HG02759 (cell line): ENCODE data around the gene COX7B2.
A peak's percentile ranks its signal among the peaks of the same experiment; 100 is the strongest.

Experiments
- ATAC-seq: cut with Tn5 transposase; IDR thresholded peaks from one replicate; pipeline ENCODE4 v1.9.1; 2021; ENCODE audit warnings: mild to moderate bottlenecking, moderate library complexity; ENCODE audit not compliant: unreplicated experiment

COX7B2 gene

DNA sequence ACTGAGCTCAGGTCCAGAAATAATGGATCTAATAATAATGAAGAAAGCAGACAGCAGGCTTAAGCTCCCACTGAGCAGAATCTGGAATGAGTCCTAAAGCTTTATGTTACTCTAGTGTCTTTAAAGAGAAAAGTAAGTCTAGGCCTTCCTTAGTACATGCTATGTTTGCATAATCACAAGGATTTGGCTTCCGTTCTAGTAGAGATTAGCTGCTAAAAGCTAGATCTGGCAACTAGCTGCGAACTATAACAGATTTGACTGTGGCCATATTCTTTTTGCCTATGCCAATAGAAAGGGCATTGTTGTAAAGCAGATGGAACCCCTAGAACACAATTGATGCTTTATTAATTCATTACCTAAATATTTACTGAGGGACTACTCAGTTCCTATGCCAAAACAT is 19.0 kb downstream of the COX7B2 start:
- ATAC-seq = no peak

- no peak for ATAC-seq
These were observed 19.6 kb downstream of the COX7B2 start for GRCh38 chr4:46889410-46889809.

DNA sequence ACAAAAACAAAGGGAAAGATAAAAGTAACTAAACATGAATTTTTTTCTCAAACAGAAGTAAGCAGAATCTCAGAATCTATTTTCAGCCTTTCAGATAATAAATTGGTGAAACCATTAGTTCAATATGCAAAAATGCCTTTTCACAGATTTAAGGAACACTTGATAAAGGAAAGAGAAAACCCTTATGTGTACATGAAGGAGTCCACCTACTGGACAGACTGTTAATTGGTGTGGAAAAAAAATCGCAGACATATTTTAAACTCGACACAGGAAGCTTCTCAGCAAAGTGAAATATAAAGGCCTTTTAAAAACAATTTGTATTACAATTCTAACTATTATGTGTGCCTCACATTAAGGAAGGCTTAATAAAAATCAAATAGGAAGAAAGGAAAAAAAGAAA is 22.3 kb downstream of the COX7B2 start:
- ATAC-seq = no peak

GRCh38 chr4:46878641-46879040 is 30.4 kb downstream of the COX7B2 start:
- ATAC-seq = no peak

DNA sequence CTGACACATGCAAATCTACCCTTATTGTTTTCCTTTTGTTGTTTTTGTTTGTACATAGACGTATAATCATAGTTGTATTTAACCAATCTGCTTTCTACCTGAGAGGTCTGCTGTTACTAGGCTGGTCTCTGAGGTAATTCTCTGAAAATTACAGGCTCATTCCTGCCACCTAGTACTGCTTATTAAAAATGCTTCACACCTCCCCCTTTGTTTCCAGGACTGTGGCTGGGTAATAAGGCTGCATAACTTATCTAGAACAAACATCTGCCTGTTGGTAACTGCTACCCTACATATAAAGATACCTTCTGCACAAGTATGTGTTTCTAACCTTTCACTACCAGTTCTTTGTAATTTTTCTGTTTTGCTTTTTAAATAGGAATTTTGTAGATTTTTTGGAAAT is 34.2 kb downstream of the COX7B2 start:
- no peak for ATAC-seq

- ATAC-seq = no peak
These were observed 38.6 kb downstream of the COX7B2 start for GRCh38 chr4:46870411-46870810.

DNA sequence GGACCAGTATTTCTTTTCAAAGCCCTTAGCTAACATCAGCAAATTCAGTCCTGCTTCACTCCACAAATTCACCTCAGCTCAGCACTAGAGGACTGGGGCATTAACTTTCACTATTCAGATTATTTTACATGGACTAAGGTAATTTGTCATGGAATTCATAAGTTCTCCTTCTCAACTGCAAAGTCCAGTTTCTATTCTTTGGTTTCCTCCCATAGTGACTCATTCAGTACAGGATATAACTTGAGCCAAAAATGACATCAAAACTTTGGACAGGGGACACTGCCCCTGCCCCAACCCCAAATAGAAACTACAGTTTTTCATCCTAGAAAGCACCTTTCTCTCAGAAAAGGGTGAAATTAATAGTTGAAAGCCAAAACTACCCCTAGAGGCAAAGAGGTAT is 52.7 kb downstream of the COX7B2 start:
- no peak for ATAC-seq

GRCh38 chr4:46852800-46853199 is 56.2 kb downstream of the COX7B2 start:
- no peak for ATAC-seq

DNA sequence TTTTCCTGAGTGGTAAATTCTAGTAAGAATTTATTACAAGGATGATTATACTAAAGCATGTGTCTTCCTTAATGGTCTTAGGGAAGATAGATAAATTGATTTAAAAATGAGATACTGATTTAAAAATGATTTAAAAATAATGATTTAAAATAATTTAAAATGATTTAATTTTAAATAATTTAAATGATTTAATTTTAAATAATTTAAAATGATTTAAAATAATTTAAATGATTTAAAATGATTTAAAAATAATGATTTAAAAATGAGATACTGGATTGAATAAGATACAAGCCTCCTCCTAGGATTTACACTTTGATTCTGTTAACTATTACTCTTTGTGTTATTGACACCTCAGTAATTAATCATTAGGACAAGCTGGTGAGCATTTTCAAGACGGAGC is 59.0 kb downstream of the COX7B2 start:
- no peak for ATAC-seq

DNA sequence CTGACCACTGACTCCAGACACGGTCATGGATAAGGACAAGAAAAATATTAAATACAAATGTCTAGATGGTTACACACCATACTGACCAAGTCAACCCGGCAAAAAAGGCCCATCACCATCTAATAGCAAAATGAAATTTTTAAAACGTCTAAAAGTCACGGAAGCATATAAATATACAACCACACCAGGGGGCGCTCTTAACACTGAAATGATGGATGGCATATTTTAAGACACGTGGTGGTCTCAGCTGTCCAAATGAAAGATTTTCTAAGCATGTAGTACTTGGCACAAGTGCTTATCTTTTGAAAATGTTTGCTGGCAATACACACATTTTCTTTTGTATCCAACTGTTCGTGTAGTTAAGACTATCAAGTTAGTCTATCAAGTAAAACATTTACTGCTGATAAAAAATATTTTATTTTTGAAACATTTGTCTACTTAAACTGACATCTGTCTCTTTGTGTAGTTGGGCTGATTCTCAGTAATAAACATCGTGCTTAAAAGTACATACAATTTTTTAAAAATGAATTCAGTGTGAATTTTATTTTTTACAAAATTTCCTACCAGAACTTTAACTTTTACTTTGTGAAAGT is 64.6 kb downstream of the COX7B2 start:
- peak; percentile 80 for ATAC-seq

DNA sequence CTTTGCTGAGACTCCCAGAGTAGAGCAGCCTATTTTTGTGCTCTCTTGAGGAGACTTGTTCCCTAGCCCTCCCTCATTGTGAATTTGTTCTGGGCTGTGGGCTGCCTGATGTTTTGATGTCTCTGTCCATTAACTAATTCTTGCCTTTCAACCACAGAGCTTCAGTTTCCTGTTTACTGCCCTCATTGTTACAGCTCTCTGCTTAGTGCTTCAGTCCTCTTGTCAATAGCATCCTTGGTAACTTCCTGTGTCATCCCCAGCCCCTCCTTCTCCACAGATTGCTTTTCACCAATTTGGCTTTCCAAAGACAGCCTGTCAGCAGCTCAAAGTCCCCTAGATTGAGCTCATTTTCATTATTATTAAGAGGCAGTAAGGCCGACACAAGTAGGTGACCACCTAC is 69.9 kb downstream of the COX7B2 start:
- ATAC-seq = no peak

GRCh38 chr4:46837639-46838038 is 71.4 kb downstream of the COX7B2 start:
- no peak for ATAC-seq

GRCh38 chr4:46836584-46836983 is 72.5 kb downstream of the COX7B2 start:
- no peak for ATAC-seq

- ATAC-seq = no peak
These were observed 78.0 kb downstream of the COX7B2 start for GRCh38 chr4:46830971-46831454.

DNA sequence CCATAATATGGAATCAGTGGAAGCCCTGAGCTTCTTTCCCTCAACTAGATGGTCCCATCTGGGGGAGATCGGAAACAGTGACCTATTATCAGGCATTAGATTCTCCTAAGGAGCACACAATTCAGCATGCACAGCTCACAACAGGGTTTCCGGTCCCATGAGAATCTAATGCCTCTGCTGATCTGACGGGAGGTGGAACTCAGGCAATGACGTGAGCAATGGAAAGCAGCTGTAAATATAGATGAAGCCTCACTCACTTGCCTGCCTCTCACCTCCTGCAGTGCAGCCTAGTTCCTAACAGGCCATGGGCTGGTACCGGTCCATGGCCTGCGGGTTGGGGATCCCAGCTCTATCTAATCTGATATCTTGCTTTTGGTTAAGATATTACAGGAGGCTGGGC is 88.9 kb downstream of the COX7B2 start:
- no peak for ATAC-seq

GRCh38 chr4:46819095-46819494 is 90.0 kb downstream of the COX7B2 start:
- no peak for ATAC-seq

DNA sequence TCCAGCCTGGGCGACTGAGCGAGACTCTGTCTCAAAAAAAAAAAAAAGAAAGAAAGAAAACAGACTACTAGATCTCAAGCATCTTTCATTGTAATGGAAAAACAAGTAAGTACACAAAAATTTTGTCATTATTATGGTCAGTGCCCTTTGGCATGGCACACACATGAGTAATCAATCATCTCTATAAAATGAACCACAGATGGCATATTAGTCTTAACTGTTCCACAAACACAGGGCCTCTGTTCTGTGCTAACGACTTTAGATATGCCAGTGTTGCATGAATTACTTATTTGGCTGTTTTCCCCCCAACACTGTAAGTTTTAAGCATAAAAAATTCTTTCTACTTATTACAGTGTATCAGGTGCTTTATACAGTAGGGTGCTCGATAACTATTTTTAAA is 90.4 kb downstream of the COX7B2 start:
- ATAC-seq = no peak

DNA sequence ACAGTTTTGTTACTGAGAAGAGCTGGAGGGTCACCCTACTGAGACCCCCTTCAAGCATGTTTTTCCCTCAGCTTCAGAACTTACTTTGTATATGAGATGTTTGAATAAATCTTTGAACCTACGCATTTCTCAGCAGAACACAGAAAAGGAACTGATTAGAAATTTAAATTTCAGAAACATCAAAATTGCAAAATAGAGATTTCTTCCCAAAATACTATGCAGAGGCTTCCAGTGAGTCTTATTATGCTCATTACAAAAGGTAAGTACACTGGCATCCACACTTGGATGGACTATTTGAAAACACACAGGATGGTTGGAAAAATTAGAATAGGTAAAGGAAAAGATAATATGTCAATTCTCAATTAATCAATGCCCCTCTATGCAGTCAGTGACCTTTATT is 91.2 kb downstream of the COX7B2 start:
- no peak for ATAC-seq

- no peak for ATAC-seq
These were observed 104.1 kb downstream of the COX7B2 start for GRCh38 chr4:46804781-46805413.

DNA sequence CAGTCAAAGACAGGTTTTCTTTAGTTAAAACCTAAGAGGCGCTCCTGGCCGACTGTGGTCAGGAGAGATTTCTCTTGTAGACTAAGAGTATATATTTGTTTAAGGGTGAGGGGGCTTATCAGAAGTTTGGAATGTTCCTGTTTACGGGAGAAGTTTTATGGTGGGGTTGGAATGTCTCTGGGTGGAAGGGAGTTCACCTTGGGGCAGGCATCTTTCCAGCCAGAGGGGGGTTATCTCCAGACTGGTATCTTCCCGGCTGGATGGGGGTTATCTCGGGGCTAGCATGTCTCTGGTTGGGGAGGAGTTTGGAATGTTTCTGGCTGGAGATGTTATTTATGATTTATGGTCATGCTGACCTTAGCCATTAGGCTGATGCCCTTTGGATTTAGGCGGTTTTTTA is 116.0 kb downstream of the COX7B2 start:
- ATAC-seq = no peak

DNA sequence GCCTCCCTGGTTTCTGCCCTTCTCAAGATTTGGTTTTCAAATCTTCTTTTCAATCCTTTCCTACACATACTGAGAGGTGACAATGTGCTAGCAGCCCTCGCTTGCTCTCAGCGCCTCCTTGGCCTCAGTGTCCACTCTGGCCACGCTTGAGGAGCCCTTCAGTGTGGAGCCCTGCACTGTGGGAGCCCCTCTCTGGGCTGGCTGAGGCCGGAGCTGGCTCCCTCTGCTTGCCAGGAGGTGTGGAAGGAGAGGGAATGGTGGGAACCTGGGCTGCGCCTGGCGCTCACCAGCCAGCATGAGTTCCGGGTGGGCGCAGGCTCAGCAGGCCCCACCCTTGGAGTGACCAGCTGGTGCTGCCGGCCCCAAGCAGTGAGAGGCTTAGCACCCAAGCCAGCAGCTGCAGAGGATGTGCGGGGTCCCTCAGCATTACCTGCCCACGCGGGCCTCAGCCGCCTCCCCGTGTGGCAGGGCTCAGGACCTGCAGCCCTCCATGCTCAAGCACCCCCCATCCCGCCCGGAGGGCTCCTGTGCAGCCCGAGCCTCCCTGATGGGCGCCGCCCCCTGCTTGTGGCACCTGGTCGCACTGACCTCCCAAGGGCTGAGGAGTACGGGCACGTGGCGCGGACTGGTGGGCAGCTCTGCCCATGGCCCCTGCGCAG is 127.5 kb downstream of the COX7B2 start:
- ATAC-seq = no peak

- no peak for ATAC-seq
These were observed 143.6 kb downstream of the COX7B2 start for GRCh38 chr4:46765465-46765864.
